Activated CD8-positive, alpha-beta memory T cell treated with anti-CD3 and anti-CD28 coated beads for 48 hours (primary cell): ENCODE measurements around the gene AKT3.
"Not testable (repeated sequence)": the region's sequence is repeated elsewhere in the genome, so short reads cannot be mapped to it uniquely, and the experiment has no call there.

Experiments used
- DNase-seq, 3 experiments: peaks; one replicate each; pipeline ENCODE4 v3.0.0-alpha.2; 2020; ENCODE audit warnings: low read depth in 2 of 3, low spot score in 2 of 3

Gene AKT3

GRCh38 chr1:243706563-243706962 lies 143.5 kb downstream of the AKT3 start:
- DNase-seq: no peak

- DNase-seq: no peak
Observed at GRCh38 chr1:243705585-243705984, 144.5 kb downstream of the AKT3 start.

- DNase-seq: no peak
Observed at GRCh38 chr1:243701872-243702271, 148.2 kb downstream of the AKT3 start.

GRCh38 chr1:243693800-243694199 lies 156.2 kb downstream of the AKT3 start:
- DNase-seq: no peak

DNA sequence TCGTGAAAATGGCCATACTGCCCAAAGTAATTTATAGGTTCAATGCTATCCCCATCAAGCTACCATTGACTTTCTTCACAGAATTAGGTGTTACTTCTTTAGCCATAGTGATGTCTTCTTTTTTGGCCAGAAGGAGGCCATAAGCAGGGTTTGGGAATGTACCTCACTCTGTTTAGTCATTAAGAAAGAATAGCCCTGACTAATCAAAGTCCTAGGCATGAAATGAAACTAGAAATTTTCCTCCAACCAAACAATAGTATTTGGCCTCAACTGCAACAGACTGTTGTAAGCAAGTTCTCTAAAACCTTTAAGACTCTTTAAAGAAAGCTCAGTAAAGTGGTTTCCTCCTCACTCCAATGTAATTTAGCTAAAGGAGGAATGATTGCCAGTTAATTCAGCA lies 163.9 kb downstream of the AKT3 start:
- no peak for DNase-seq

DNA sequence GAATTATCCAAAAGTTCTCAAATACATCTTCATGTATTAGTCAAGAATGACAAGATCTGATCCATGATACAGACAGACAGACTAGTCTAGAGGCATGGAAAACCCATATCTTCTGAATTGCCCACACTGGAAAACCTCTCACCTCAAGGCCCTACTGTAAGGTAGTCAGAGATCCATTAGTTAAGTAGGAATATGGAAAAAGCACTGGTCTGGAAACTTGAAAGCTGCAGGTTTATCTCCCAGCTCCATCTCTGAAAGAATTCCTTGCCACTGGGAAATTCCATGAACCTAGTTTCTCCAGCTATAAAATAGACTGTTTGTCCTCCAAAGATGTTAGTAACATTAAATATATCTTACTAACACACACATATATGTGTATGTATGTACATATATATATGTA lies 169.2 kb downstream of the AKT3 start:
- DNase-seq: no peak

DNA sequence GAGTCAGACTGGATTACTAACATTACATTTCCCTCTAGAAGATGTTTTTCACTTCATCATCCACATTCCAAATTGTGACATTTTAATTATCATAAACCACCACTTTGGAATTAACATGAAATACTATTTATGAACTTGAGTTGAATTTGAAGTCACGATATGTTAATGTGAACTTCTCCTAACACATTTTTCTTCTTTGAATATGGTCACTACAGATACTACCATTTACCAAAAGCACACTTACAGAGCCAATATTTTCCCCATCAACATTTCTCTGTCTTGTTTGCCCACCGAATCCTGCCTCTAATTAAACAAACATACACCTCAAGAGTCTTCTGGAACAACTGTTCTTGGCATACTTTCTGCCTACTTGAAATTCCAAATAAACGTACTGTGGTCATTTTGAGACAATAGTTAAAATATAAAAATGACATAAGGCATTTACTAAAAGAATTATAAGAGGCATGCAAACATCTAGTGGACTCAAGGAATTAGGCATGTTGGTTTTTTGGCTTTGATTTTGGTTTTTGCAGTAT lies 177.4 kb downstream of the AKT3 start:
- no peak for DNase-seq

DNA sequence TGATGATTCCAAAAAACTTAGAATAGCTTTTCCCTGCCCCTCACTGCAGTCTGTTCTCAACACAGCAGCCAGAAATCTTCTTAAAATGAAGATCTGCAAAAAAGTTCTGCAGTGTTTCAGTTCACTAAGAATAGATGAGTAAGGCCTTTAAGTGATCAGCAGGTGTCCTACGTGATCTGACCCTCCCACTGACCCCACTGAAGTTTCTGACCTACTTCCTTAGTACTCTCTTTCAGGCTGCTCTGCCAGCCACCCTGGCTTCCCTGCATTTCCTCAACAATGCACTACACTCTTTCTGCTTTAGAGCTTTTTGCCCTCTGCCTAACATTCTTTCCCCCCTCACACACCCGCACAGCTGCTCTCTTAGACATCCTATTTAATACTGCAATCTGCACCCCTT lies 182.5 kb downstream of the AKT3 start:
- no peak for DNase-seq

- DNase-seq: no peak
Observed at GRCh38 chr1:243667133-243667532, 182.9 kb downstream of the AKT3 start.

- no peak for DNase-seq
Observed at GRCh38 chr1:243663651-243664050, 186.4 kb downstream of the AKT3 start.

- not testable (repeated sequence) for DNase-seq
Observed at GRCh38 chr1:243662169-243662568, 187.9 kb downstream of the AKT3 start.

DNA sequence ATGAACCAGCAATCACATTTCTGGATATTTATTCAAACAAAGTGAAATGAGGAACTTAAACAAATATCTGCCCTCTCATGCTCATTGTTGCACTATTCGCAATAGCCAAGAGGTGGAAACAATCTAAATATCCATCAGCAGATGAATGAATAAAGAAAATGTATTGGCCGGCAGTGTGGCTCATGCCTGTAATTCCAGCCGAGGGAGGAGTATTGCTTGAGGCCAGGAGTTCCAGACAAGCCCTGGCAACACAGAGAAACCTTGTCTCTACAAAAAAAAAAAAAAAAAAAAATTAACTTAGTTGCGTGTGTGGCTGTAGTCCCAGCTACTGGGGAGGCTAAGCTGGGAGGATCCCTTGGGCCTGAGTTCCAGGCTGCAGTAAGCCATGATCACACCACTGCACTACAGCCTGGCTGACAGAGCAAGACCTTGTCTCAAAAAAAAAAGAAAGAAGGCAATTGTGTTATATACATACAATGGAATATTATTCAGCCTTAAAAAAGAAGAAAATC lies 191.4 kb downstream of the AKT3 start:
- DNase-seq: no peak

DNA sequence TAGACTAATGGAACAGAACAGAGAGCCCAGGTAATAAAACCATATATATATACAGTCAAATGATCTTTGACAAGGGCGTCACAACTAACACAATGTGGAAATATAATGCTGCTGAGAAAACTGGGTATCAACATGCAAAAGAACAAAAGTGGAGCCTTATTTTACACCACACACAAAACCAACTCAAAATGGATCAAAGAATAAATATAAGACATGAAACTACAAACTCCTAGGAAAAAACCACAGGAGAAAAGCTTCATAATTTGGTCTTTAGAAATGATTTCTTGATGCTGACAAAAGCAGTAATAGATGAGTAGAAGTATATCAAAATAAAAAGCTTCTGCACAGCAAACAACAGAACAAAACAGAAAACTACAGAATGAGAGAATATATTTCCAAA lies 192.2 kb downstream of the AKT3 start:
- no peak for DNase-seq

- not testable (repeated sequence) for DNase-seq
Observed at GRCh38 chr1:243649530-243649929, 200.5 kb downstream of the AKT3 start.

GRCh38 chr1:243646841-243647240 lies 203.2 kb downstream of the AKT3 start:
- DNase-seq: no peak

DNA sequence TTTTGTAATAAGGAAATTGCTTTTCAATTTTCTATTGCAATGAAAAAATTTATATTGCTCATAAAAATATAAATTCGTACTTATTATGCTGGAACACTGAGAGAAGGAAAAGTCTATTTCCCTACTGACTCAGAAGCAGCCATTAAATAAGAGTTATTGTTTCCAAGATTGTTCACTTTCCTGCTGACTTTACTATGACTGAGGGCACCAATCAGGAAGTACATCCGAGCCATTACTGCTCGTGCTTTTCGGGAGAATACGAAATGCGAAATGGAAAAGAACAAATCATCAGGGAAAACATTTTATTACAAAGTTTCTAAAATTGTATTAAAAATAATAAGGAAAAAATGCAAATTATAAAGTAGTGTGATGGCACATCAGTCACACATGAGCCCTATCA lies 204.8 kb downstream of the AKT3 start:
- DNase-seq: no peak

- DNase-seq: no peak
Observed at GRCh38 chr1:243642936-243643335, 207.1 kb downstream of the AKT3 start.

GRCh38 chr1:243639027-243639658 lies 210.9 kb downstream of the AKT3 start:
- DNase-seq: no peak

DNA sequence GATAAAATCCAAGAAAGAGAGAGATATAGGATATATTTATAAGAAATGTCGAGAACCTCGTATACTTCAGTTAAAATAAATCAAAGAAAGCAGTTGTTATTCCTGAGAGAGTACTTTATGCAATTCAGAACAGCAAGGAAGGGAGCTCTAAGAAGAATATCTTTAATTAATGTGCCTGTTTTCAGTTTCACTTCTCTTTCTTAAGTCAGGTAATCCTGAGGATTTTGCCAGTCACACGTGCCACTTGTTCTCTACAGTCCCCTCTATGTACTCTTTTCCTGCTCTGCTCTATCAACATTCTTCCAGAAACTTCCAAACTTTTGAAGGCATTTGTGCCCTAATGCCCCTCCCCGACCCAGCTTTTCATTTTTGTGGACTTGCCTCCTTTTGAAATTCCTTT lies 211.9 kb downstream of the AKT3 start:
- DNase-seq: no peak

DNA sequence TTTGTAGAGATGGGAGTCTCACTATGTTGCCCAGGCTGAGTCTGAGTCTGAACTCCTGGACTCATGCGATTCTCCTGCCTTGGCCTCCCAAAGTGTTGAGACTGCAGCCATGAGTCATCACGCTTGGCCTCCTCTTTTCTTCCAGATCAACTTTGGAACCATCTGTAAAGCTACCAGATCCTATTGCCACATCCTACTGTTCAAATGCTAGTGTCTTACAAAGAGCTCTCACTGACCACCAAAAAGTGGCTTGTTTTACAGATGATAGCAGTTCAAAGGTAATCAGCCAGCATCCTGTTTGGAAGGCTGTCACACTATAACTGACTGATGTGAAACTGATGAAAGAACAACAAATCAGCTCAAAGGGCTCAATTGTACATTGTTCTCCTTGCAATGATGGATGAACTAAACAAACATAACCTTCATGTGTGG lies 221.6 kb downstream of the AKT3 start:
- DNase-seq: no peak

GRCh38 chr1:243623841-243624240 lies 226.2 kb downstream of the AKT3 start:
- DNase-seq: no peak

GRCh38 chr1:243621973-243622372 lies 228.1 kb downstream of the AKT3 start:
- DNase-seq: no peak

- DNase-seq: no peak
Observed at GRCh38 chr1:243620096-243620495, 229.9 kb downstream of the AKT3 start.
